Gastroesophageal sphincter (tissue), 3 donors: ENCODE data around the gene ASIC2.

Experiments used
- CTCF ChIP-seq, 4 experiments: fragments of 200-600 bp in 2 of 4; fragments of 450-650 bp in 2 of 4; sonication (generic) in 1 of 4; IDR thresholded peaks; one replicate each; pipeline ENCODE4 v1.5.1; 2017 to 2019; ENCODE audit warnings: antibody characterized with exemption in 4 of 4, mild to moderate bottlenecking in 2 of 4, moderate library complexity in 2 of 4
- POLR2A ChIP-seq, 2 donors: fragments of 450-650 bp; IDR thresholded peaks; one replicate each; pipeline ENCODE4 v1.6.1; 2017; ENCODE audit warnings: antibody characterized with exemption in 2 of 2, mild to moderate bottlenecking in 2 of 2, moderate library complexity in 1 of 2
- POLR2AphosphoS5 ChIP-seq: sonication (generic); formaldehyde crosslinking; IDR thresholded peaks from one replicate; pipeline ENCODE4 v1.6.1; 2017; ENCODE audit warnings: antibody characterized with exemption

GRCh38 chr17:33324736-33325135, 31.6 kb upstream of the ASIC2 start:
- TF ChIP-seq POLR2A (IDR thresholded peaks at IDR 0.05) (no peak), CTCF (IDR thresholded peaks at IDR 0.05) (no peak), POLR2AphosphoS5 (no peak)
